GDM1 (cell line): ENCODE measurements around the gene KRT81.
"Not testable (repeated sequence)": the region's sequence is repeated elsewhere in the genome, so short reads cannot be mapped to it uniquely, and the experiment has no call there.

ENCODE experiments used
- DNase-seq: peaks from one replicate; lab custom pipeline; 2025; lab: John Stamatoyannopoulos, UW

KRT81 gene

GRCh38 chr12:52296572-52297215 is 5.4 kb upstream of the KRT81 start:
- DNase-seq: no peak

GRCh38 chr12:52295663-52296062 is 4.3 kb upstream of the KRT81 start:
- DNase-seq: no peak

- no peak for DNase-seq
These were observed 3.5 kb upstream of the KRT81 start for GRCh38 chr12:52294803-52295202.

GRCh38 chr12:52293926-52294325 is 2.6 kb upstream of the KRT81 start:
- DNase-seq: no peak

GRCh38 chr12:52290483-52291134 is 725 bp downstream of the KRT81 start:
- DNase-seq: not testable (repeated sequence)

GRCh38 chr12:52287816-52288805 is 3.2 kb downstream of the KRT81 start:
- DNase-seq: peak; percentile 18

GRCh38 chr12:52286857-52287785 is 4.2 kb downstream of the KRT81 start:
- not testable (repeated sequence) for DNase-seq

GRCh38 chr12:52285851-52286530 is 5.3 kb downstream of the KRT81 start:
- DNase-seq: no peak

- DNase-seq: no peak
These were observed 6.1 kb downstream of the KRT81 start for GRCh38 chr12:52285172-52285745.

- no peak for DNase-seq
These were observed 6.7 kb downstream of the KRT81 start for GRCh38 chr12:52284562-52285171.

- DNase-seq: no peak
These were observed 10.4 kb downstream of the KRT81 start for GRCh38 chr12:52280796-52281560.

- no peak for DNase-seq
These were observed 11.0 kb downstream of the KRT81 start for GRCh38 chr12:52280319-52280795.

- DNase-seq: no peak
These were observed 11.7 kb downstream of the KRT81 start for GRCh38 chr12:52279422-52280318.

- DNase-seq: peak; percentile 48
These were observed 12.5 kb downstream of the KRT81 start for GRCh38 chr12:52278575-52279421.

- DNase-seq: no peak
These were observed 13.7 kb downstream of the KRT81 start for GRCh38 chr12:52277486-52278245.

GRCh38 chr12:52275686-52276085 is 15.6 kb downstream of the KRT81 start:
- DNase-seq: no peak
